Measurements from ENCODE around the gene FAT3. TPM values are rescaled to one million over a fixed set of nuclear protein-coding genes. Genes with fewer than 3 reads are reported as not detected.

The FAT3 gene
- total and polyA plus RNA-seq, 2 donors (not counting 3 experiments of a cell fraction or from before 2014, with no cell fraction given) = 0.08 to 1.4 TPM

- Histone ChIP-seq H3K4me2 (ENCODE audit: insufficient read depth, low read length) (no peak overlapping the region), H3K4me3 (replicated peaks in 1 of 3; ENCODE audit: insufficient read depth in 1 of 3, low read depth in 1 of 3, low read length in 3 of 3) (no peak overlapping the region), H2AFZ (ENCODE audit: low read depth, low read length) (no peak overlapping the region), H4K20me1 (replicated peaks; ENCODE audit: control insufficient read depth, extremely low read depth, insufficient read depth, low read length) (no peaks in the 10 kb centered on the region), H3K9me3 (replicated peaks; ENCODE audit: control insufficient read depth, insufficient read depth, low read length) (no peaks in the 10 kb centered on the region), H3K36me3 (ENCODE audit: control insufficient read depth in 2 of 2, extremely low read depth in 1 of 2, insufficient read depth in 2 of 2, low read length in 2 of 2) (no peaks in the 10 kb centered on the region), H3K27ac (ENCODE audit: insufficient read depth, low read depth, low read length) (no peak overlapping the region), H3K27me3 (ENCODE audit: control insufficient read depth in 2 of 2, insufficient read depth in 2 of 2, low read length in 2 of 2) (no peaks in the 10 kb centered on the region), H3K9ac (replicated peaks; ENCODE audit: extremely low read depth, insufficient read depth, low read length) (no peak overlapping the region), H3K79me2 (ENCODE audit: control insufficient read depth, insufficient read depth, low read length) (no peaks in the 10 kb centered on the region), H3K4me1 (ENCODE audit: control insufficient read depth, extremely low read depth, insufficient read depth, low read length) (no peaks in the 10 kb centered on the region), H3K9me1 (replicated peaks; ENCODE audit: control insufficient read depth, extremely low read depth, insufficient read depth, low read length) (no peaks in the 10 kb centered on the region)
- ChIA-PET POLR2A (no interaction called here), CTCF (no interaction called here)
- TF ChIP-seq, protein P1, sequence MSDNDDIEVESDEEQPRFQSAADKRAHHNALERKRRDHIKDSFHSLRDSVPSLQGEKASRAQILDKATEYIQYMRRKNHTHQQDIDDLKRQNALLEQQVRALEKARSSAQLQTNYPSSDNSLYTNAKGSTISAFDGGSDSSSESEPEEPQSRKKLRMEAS (IDR thresholded peaks at IDR 0.05; ENCODE audit: insufficient read depth, insufficient read length) = no peak
- TF ChIP-seq, protein P2, sequence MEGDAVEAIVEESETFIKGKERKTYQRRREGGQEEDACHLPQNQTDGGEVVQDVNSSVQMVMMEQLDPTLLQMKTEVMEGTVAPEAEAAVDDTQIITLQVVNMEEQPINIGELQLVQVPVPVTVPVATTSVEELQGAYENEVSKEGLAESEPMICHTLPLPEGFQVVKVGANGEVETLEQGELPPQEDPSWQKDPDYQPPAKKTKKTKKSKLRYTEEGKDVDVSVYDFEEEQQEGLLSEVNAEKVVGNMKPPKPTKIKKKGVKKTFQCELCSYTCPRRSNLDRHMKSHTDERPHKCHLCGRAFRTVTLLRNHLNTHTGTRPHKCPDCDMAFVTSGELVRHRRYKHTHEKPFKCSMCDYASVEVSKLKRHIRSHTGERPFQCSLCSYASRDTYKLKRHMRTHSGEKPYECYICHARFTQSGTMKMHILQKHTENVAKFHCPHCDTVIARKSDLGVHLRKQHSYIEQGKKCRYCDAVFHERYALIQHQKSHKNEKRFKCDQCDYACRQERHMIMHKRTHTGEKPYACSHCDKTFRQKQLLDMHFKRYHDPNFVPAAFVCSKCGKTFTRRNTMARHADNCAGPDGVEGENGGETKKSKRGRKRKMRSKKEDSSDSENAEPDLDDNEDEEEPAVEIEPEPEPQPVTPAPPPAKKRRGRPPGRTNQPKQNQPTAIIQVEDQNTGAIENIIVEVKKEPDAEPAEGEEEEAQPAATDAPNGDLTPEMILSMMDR (IDR thresholded peaks at IDR 0.05; ENCODE audit: extremely low read depth in 1 of 2, insufficient read depth in 1 of 2, low read depth in 1 of 2, low read length in 2 of 2) = no peak
- TF ChIP-seq POLR2A (IDR thresholded peaks at IDR 0.05; ENCODE audit: low read depth, low read length) (no peak), POLR2AphosphoS5 (IDR thresholded peaks at IDR 0.05; ENCODE audit: insufficient read depth, low read depth, low read length) (no peak), JUN (IDR thresholded peaks at IDR 0.05; ENCODE audit: borderline replicate concordance, insufficient read depth, insufficient read length, low read depth) (no peak), MYC (IDR thresholded peaks at IDR 0.05; ENCODE audit: low read depth, low read length) (no peak), EZH2 (IDR thresholded peaks at IDR 0.05; ENCODE audit: borderline replicate concordance, low read depth, low read length, severe bottlenecking) (no peak), GATA2 (IDR thresholded peaks at IDR 0.05; ENCODE audit: insufficient read depth, insufficient read length, low read depth, low read length) (no peak), FOS (IDR thresholded peaks at IDR 0.05; ENCODE audit: borderline replicate concordance, insufficient read depth, low read length) (no peak)
- DNase-seq (ENCODE audit: low read depth, low spot score) = no peak
- no TSS peak for BruUV-seq (replicated peaks)
- FAIRE-seq = no peak
- dilution Hi-C loops (cut with MboI; ENCODE audit: extremely low pct_ligation_motif_present, low sequenced_read_pairs) = no loop called here
- intact Hi-C loops (cut with micrococcal nuclease) = no loop called here
Observed at GRCh38 chr11:92246630-92247029, 22.0 kb downstream of the FAT3 start.

Measured in endothelial cell of umbilical vein (primary cell).